HEK293 (cell line): ENCODE data around the gene NDST4.

Source experiments
- ATF2 ChIP-seq: fragments of 450-650 bp; formaldehyde crosslinking; IDR thresholded peaks from 2 replicates; pipeline ENCODE4 v1.5.1; 2016; ENCODE audit warnings: missing biosample characterization, missing genetic modification characterization, low read depth
- CTCF ChIP-seq: fragments of 450-650 bp; formaldehyde crosslinking; IDR thresholded peaks from 2 replicates; pipeline ENCODE4 v1.5.1; 2016; ENCODE audit warnings: missing biosample characterization, missing genetic modification characterization
- KLF1 ChIP-seq: fragments of 450-650 bp; formaldehyde crosslinking; IDR thresholded peaks from 2 replicates; pipeline ENCODE4 v1.5.1; 2016; ENCODE audit warnings: missing biosample characterization, missing genetic modification characterization
- OSR2 ChIP-seq: fragments of 450-650 bp; formaldehyde crosslinking; IDR thresholded peaks from 2 replicates; pipeline ENCODE4 v1.5.1; 2016; ENCODE audit warnings: missing biosample characterization, missing genetic modification characterization
- ZBTB7A ChIP-seq: fragments of 450-650 bp; formaldehyde crosslinking; IDR thresholded peaks from 2 replicates; pipeline ENCODE4 v1.5.1; 2016; ENCODE audit warnings: low read depth, missing biosample characterization, missing genetic modification characterization
- ZNF146 ChIP-seq: fragments of 450-650 bp; formaldehyde crosslinking; IDR thresholded peaks from 2 replicates; pipeline ENCODE4 v1.5.1; 2016; ENCODE audit warnings: missing biosample characterization, missing genetic modification characterization
- ZNF280C ChIP-seq: fragments of 450-650 bp; formaldehyde crosslinking; IDR thresholded peaks from 2 replicates; pipeline ENCODE4 v1.5.1; 2016; ENCODE audit warnings: missing biosample characterization, missing genetic modification characterization
- ZNF621 ChIP-seq: fragments of 450-650 bp; formaldehyde crosslinking; IDR thresholded peaks from 2 replicates; pipeline ENCODE4 v1.5.1; 2017; ENCODE audit warnings: missing biosample characterization, missing genetic modification characterization
- ZNF626 ChIP-seq: fragments of 450-650 bp; sonication (Bioruptor Pico); formaldehyde crosslinking; IDR thresholded peaks from 2 replicates; pipeline ENCODE4 v1.5.1; 2018; ENCODE audit warnings: missing biosample characterization, missing genetic modification characterization, inconsistent platforms

- TF ChIP-seq KLF1 (tag by site-specific recombination), result no peak
- TF ChIP-seq ATF2, result no peak
- TF ChIP-seq OSR2 (tag by site-specific recombination), result no peak
- no peak for TF ChIP-seq ZNF626 (tag by site-specific recombination)
- no peak for TF ChIP-seq CTCF (tag by site-specific recombination)
- TF ChIP-seq ZBTB7A (tag by site-specific recombination), result no peak
- no peak for TF ChIP-seq ZNF146 (tag by site-specific recombination)
- no peak for TF ChIP-seq ZNF621
- TF ChIP-seq ZNF280C (tag by site-specific recombination), result no peak
Measured at GRCh38 chr4:114922592-114922933, 190.9 kb downstream of the NDST4 start.
